ENCODE data around the gene GRID1.

The GRID1 gene

GRCh38 chr10:86165666-86166065 lies 200.9 kb downstream of the GRID1 start:
- no peak for DNase-seq (ENCODE audit: low read depth)

GRCh38 chr10:86164960-86165630 lies 201.5 kb downstream of the GRID1 start:
- DNase-seq (ENCODE audit: low read depth) = no peak

- DNase-seq (ENCODE audit: low read depth) = no peak
Observed at GRCh38 chr10:86164174-86164774, 202.3 kb downstream of the GRID1 start.

- DNase-seq (ENCODE audit: low read depth) = no peak
Observed at GRCh38 chr10:86163522-86164173, 202.9 kb downstream of the GRID1 start.

GRCh38 chr10:86162696-86163400 lies 203.7 kb downstream of the GRID1 start:
- no peak for DNase-seq (ENCODE audit: low read depth)

- DNase-seq (ENCODE audit: low read depth) = no peak
Observed at GRCh38 chr10:86162036-86162435, 204.6 kb downstream of the GRID1 start.

GRCh38 chr10:86160890-86161585 lies 205.6 kb downstream of the GRID1 start:
- DNase-seq (ENCODE audit: low read depth) = no peak

- no peak for DNase-seq (ENCODE audit: low read depth)
Observed at GRCh38 chr10:86159797-86160196, 206.8 kb downstream of the GRID1 start.

GRCh38 chr10:86155054-86155921 lies 211.3 kb downstream of the GRID1 start:
- no peak for DNase-seq (ENCODE audit: low read depth)

GRCh38 chr10:86153751-86154150 lies 212.8 kb downstream of the GRID1 start:
- DNase-seq (ENCODE audit: low read depth) = no peak

- DNase-seq (ENCODE audit: low read depth) = no peak
Observed at GRCh38 chr10:86152911-86153310, 213.7 kb downstream of the GRID1 start.

GRCh38 chr10:86152354-86152753 lies 214.2 kb downstream of the GRID1 start:
- DNase-seq (ENCODE audit: low read depth) = no peak

- DNase-seq (ENCODE audit: low read depth) = no peak
Observed at GRCh38 chr10:86151613-86152012, 215.0 kb downstream of the GRID1 start.

GRCh38 chr10:86149257-86149656 lies 217.3 kb downstream of the GRID1 start:
- DNase-seq (ENCODE audit: low read depth) = no peak

GRCh38 chr10:86148117-86148516 lies 218.5 kb downstream of the GRID1 start:
- no peak for DNase-seq (ENCODE audit: low read depth)

- no peak for DNase-seq (ENCODE audit: low read depth)
Observed at GRCh38 chr10:86144301-86144700, 222.3 kb downstream of the GRID1 start.

GRCh38 chr10:86141896-86142295 lies 224.7 kb downstream of the GRID1 start:
- no peak for DNase-seq (ENCODE audit: low read depth)

GRCh38 chr10:86139066-86139657 lies 227.4 kb downstream of the GRID1 start:
- no peak for DNase-seq (ENCODE audit: low read depth)

- no peak for DNase-seq (ENCODE audit: low read depth)
Observed at GRCh38 chr10:86138551-86139065, 228.0 kb downstream of the GRID1 start.

- no peak for DNase-seq (ENCODE audit: low read depth)
Observed at GRCh38 chr10:86137561-86137960, 229.0 kb downstream of the GRID1 start.

- DNase-seq (ENCODE audit: low read depth) = no peak
Observed at GRCh38 chr10:86136934-86137333, 229.7 kb downstream of the GRID1 start.
